Stomach (tissue), 4 donors: Measurements from ENCODE around the gene DUSP7.

Experiments
- POLR2A ChIP-seq, 4 donors: fragments of 450-650 bp; IDR thresholded peaks; one replicate each; pipeline ENCODE4 v1.6.1; 2016; ENCODE audit warnings: antibody characterized with exemption in 4 of 4, control low read depth in 2 of 4, mild to moderate bottlenecking in 1 of 4, moderate library complexity in 1 of 4
- POLR2AphosphoS5 ChIP-seq, 3 donors: sonication (generic); formaldehyde crosslinking; IDR thresholded peaks; one replicate each; pipeline ENCODE4 v1.6.1; 2016; ENCODE audit warnings: antibody characterized with exemption in 3 of 3
- TF ChIP-seq, protein P1 (sequence below), 7 experiments: fragments of 450-650 bp in 4 of 7; fragments of 200-600 bp in 3 of 7; sonication (generic) in 3 of 7; IDR thresholded peaks; one replicate each; pipeline ENCODE4 v1.5.1; 2016 to 2019; ENCODE audit warnings: antibody characterized with exemption in 7 of 7, control low read depth in 2 of 7, mild to moderate bottlenecking in 1 of 7

DNA sequence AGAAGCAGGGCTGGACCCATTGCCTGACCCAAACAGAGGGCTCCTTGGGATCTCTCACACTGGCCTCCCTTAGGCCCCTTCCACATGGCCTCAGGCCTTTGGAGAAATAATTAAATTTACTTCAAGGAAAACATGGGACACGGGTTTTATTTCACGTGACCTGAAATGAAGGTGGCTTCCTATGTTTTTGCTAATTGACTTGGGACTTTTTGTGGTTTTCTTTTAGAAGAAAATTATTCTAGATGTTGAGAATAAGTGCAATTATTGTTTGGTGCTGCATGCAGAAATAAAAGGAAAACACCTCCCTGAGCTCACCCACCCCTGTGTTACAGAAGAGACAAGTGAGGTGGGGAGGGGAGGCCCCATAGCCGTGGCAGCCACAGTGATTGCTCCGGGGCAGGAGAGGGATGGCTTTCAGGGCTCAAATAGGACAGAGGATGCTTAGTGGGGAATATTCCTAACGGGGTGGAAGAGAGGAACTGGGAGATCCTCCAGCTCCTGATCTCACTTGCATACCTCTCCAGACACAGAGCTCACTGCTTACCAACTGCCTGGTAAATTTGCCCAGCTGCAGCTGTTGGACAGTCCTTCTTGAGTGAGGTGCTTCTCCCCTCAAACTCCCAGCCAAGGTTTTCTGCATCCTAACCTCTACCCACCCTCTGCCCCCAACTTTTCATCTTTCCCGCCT, 31.5 kb downstream of the DUSP7 start:
- TF ChIP-seq POLR2A (IDR thresholded peaks at IDR 0.05) (no peak), POLR2AphosphoS5 (IDR thresholded peaks at IDR 0.05) (no peak)
- TF ChIP-seq, protein P1, sequence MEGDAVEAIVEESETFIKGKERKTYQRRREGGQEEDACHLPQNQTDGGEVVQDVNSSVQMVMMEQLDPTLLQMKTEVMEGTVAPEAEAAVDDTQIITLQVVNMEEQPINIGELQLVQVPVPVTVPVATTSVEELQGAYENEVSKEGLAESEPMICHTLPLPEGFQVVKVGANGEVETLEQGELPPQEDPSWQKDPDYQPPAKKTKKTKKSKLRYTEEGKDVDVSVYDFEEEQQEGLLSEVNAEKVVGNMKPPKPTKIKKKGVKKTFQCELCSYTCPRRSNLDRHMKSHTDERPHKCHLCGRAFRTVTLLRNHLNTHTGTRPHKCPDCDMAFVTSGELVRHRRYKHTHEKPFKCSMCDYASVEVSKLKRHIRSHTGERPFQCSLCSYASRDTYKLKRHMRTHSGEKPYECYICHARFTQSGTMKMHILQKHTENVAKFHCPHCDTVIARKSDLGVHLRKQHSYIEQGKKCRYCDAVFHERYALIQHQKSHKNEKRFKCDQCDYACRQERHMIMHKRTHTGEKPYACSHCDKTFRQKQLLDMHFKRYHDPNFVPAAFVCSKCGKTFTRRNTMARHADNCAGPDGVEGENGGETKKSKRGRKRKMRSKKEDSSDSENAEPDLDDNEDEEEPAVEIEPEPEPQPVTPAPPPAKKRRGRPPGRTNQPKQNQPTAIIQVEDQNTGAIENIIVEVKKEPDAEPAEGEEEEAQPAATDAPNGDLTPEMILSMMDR (IDR thresholded peaks at IDR 0.05), result no peak
